ACC112 (cell line): ENCODE results near the gene DDC.
"Not testable (repeated sequence)": the region's sequence is repeated elsewhere in the genome, so short reads cannot be mapped to it uniquely, and the experiment has no call there.

ENCODE experiments used
- H2AFZ ChIP-seq: fragments of 200-600 bp; sonication (generic); one replicate; pipeline ENCODE4 v1.6.0; 2017; ENCODE audit warnings: antibody characterized with exemption, low read length; ENCODE audit not compliant: unreplicated experiment
- H3K27ac ChIP-seq: fragments of 200-600 bp; sonication (generic); 2 replicates; pipeline ENCODE4 v1.5.1; 2014; ENCODE audit warnings: low read depth, mild to moderate bottlenecking, antibody characterized with exemption, low read length, moderate library complexity
- H3K27me3 ChIP-seq: fragments of 200-600 bp; sonication (generic); 2 replicates; pipeline ENCODE4 v1.6.1; 2014; ENCODE audit warnings: mild to moderate bottlenecking, antibody characterized with exemption, low read length, moderate library complexity, mixed read lengths; ENCODE audit not compliant: insufficient read depth
- H3K36me3 ChIP-seq: fragments of 200-600 bp; sonication (generic); 2 replicates; pipeline ENCODE4 v1.6.1; 2016; ENCODE audit warnings: mild to moderate bottlenecking, antibody characterized with exemption, low read length, moderate library complexity, mixed read lengths; ENCODE audit not compliant: insufficient read depth
- H3K4me1 ChIP-seq: fragments of 200-600 bp; sonication (generic); one replicate; pipeline ENCODE4 v1.6.1; 2016; ENCODE audit warnings: low read length, mixed read lengths; ENCODE audit not compliant: insufficient read depth, unreplicated experiment, control insufficient read depth
- H3K4me3 ChIP-seq: fragments of 200-600 bp; sonication (generic); 2 replicates; pipeline ENCODE4 v1.5.1; 2014; ENCODE audit warnings: mild to moderate bottlenecking, low read depth, low read length
- H3K79me2 ChIP-seq: fragments of 200-600 bp; sonication (generic); one replicate; pipeline ENCODE4 v1.6.0; 2016; ENCODE audit warnings: low read length; ENCODE audit not compliant: control insufficient read depth, unreplicated experiment, insufficient read depth

The DDC gene

DNA sequence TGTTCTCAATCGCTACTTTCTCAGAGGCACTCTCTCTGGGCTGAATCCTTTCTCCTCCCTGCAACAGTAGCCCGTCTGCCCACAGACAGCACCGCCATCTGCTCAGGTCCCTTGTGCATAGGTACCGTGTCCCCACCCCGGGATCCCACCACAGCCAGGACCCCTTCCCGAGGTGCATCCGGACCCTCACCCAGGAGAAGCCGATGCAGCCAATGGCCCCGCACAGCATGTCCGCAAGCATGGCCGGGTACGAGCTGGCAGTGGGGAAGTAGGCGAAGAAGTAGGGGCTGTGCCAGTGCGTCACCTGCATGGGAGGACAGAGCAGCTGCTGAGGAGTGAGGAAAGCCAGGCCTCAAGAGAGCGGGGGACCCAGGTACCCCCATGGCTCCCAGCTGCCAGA, 25.5 kb downstream of the DDC start:
- H3K4me3 ChIP-seq: no peak overlapping the region
- H3K4me1 ChIP-seq: peaks cover 15% of the 10 kb centered on the region
- no peak overlapping the region for H3K27ac ChIP-seq
- H3K36me3 ChIP-seq: no peaks in the 10 kb centered on the region
- no peak overlapping the region for H2AFZ ChIP-seq
- no peaks in the 10 kb centered on the region for H3K27me3 ChIP-seq
- H3K79me2 ChIP-seq: no peaks in the 10 kb centered on the region

DNA sequence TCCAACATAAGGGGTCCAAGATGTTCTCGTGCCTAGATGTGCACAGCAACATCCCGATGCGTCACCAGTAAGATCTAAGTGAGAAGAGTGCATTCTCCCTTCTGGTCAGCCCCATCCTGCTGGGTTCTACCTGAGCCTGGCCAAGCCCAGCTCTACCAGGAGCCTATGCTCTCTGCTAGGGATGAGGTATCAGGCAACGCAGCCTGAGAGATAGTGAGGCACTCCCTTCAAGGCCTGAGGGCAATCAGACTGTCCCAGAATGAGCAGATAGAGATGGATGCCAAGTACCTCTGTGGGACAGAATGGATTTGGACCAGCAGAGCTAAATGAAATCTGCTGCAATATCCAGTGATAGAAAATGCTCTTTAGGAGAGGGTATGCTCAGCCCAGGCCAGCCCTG, 26.7 kb downstream of the DDC start:
- no peaks in the 10 kb centered on the region for H3K27me3 ChIP-seq
- no peak overlapping the region for H3K27ac ChIP-seq
- no peak overlapping the region for H2AFZ ChIP-seq
- H3K4me1 ChIP-seq: peaks cover 22% of the 10 kb centered on the region
- H3K36me3 ChIP-seq: no peaks in the 10 kb centered on the region
- no peaks in the 10 kb centered on the region for H3K79me2 ChIP-seq
- no peak overlapping the region for H3K4me3 ChIP-seq

DNA sequence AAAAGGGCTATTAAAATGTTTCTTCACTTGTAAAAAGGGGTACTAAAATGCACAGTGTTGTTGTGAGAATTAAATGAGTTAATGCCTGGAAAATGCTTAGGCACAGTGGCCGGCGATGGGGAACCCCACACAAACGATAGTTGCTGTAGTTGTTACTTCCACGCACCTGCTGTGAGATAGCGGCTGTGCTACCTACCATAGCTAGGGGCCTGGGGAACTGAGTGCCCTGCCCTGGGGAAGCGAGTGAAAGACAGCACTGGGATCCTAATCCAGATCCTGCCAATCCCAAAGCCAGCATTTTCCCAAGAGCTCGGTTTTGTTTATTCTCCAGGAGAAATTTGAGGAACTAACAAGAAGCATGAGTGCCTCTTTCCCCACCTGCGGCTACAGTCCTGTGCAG, 27.8 kb downstream of the DDC start:
- Histone ChIP-seq H3K4me3 (no peak overlapping the region), H3K27ac (no peak overlapping the region), H3K4me1 (peaks cover 24% of the 10 kb centered on the region), H3K27me3 (no peaks in the 10 kb centered on the region), H2AFZ (no peak overlapping the region), H3K36me3 (no peaks in the 10 kb centered on the region), H3K79me2 (no peaks in the 10 kb centered on the region)

DNA sequence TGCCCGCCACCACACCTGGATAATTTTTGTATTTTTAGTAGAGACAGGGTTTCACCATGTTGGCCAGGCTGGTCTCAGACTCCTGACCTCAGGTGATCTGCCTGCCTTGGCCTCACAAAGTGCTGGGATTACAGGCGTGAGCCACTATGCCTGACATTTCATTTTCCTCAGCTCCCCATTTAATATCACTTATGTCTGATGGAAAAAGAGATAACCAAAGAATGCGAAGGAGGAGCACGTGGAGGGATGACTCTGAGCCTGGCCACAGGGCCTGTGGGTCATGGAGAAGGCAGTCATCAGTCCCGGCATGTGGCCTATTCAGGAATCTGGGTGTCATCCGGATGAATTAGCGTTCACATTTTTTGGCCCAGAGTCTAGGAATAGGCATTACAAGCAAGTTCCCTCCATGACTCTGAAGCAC, 29.9 kb downstream of the DDC start:
- not testable (repeated sequence) for H3K27me3 ChIP-seq, H3K79me2 ChIP-seq, H3K4me3 ChIP-seq, H3K36me3 ChIP-seq
- Histone ChIP-seq H3K27ac (peak overlapping the region; percentile 95), H3K4me1 (peaks cover 39% of the 10 kb centered on the region), H2AFZ (peak overlapping the region; percentile 77)

DNA sequence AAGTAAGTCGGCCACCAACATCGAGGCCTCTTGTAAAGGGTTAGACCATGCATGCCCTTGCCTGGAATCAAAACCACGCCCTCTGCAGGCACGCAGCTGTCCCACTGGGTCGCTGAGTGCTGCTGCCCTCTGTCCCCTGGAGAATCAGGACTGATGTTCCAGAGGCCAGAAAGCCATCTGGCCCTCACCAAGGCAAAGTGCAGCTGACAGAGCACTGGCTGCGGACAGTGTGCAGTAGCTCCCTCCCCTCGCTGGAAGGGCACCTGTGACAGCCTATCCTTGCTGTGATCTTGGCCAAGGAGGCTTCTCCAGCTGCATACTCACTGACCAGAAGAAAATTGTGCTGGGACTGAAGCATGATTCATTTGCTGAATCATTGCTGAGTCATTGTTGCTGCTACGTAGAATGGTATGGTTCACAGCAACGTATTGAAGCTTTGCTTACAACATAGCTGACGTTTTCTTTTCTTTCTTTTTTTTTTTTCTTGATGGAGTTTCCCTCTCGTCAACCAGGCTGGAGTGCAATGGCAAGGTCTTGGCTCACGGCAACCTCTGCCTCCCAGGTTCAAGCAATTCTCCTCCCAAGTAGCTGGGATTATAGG, 30.4 kb downstream of the DDC start:
- Histone ChIP-seq H3K4me3 (peak overlapping the region; percentile 13; the same call in 1 of the 2 replicates), H3K4me1 (peaks cover 39% of the 10 kb centered on the region), H3K79me2 (no peaks in the 10 kb centered on the region), H3K27me3 (no peaks in the 10 kb centered on the region), H3K36me3 (no peaks in the 10 kb centered on the region), H2AFZ (peak overlapping the region; percentile 77), H3K27ac (peak overlapping the region; percentile 95)

DNA sequence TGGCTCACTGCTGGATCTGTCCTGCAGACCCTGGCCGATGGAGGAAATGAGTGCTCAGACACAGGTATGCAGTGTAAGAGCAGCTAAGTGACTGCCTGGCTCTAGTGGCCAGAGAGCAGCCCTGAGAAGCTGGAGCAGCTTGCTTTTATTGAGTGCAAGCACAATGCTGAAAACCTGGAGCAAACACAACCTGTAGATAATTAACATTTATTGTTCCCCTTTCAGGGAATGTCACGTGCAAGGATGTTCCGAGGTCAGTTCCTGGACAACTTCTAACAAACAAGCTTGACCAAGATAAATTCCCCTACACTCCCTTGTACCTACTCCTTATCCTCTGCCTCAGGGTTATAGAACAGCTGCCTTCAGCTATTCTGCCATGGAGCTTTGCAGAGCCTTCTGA, 31.3 kb downstream of the DDC start:
- H2AFZ ChIP-seq: no peak overlapping the region
- H3K4me3 ChIP-seq: no peak overlapping the region
- H3K36me3 ChIP-seq: no peaks in the 10 kb centered on the region
- H3K27me3 ChIP-seq: no peaks in the 10 kb centered on the region
- no peaks in the 10 kb centered on the region for H3K79me2 ChIP-seq
- peaks cover 39% of the 10 kb centered on the region for H3K4me1 ChIP-seq
- peak overlapping the region; percentile 95; the same call in 1 of the 2 replicates for H3K27ac ChIP-seq

DNA sequence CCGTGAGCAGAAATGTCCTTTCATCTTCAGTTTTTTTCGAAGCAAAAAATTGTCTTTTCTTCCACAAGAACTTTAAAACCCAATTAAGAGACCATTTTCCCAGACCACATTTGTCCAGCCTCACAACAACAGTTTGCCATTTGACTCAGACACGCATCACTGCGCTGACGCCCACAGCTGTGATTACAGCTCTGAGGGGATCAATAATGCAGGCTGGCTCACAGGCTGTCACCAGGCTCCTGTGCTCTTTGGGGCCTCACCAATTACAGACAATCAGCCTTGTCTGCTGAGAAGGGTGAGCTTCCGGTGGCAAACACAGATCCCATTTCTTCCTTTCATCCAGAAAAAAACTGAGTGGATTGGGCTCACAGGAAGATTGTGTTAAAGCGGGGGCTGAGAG, 33.3 kb downstream of the DDC start:
- H3K79me2 ChIP-seq: no peaks in the 10 kb centered on the region
- peak overlapping the region; percentile 13; the same call in 1 of the 2 replicates for H3K27ac ChIP-seq
- H3K4me3 ChIP-seq: no peak overlapping the region
- H2AFZ ChIP-seq: no peak overlapping the region
- H3K27me3 ChIP-seq: no peaks in the 10 kb centered on the region
- H3K4me1 ChIP-seq: peaks cover 39% of the 10 kb centered on the region
- no peaks in the 10 kb centered on the region for H3K36me3 ChIP-seq

DNA sequence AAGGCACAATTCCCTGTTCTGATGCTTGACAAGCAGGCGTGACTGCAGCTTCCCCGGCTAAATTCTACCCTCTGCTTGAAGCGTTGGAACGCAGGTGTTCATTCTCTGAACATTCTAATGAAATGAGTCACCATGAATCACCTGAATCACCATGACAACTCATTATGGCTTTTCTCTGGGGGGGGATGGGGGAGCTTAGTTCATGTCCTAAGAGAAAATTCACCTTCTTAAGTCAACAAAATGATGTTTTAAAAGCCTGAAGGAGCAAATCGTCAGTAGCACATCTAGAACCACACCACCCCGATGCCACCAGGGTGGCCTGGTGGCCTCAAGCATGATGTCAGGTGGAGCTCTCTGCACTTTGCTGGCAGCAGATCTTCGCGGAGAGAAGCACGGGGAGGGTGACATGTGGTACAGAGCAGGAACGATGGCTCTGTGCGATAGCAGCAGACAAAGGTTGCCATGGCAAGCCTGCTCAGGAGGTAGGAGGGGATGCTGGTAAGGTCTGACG, 33.7 kb downstream of the DDC start:
- H3K4me1 ChIP-seq: peaks cover 39% of the 10 kb centered on the region

DNA sequence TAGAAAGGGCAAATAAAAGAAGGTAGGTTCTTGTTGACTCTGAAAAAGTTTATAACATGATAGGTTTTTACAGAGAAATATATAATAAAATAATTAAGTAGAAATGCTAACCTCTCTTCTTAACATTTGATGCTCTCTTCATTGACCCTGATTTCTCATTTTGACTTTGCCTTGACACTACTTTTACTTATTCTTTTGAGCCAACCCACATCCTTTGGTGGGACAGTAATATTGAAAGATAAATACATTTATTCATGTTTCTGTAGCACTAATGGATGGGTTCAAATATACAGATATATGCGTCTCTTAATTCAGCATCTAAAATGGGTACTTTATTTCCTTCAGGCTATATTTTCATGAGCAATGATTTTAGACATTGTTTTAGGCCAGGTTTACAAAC, 34.4 kb downstream of the DDC start:
- Histone ChIP-seq H3K4me1 (peaks cover 32% of the 10 kb centered on the region), H2AFZ (no peak overlapping the region), H3K4me3 (no peak overlapping the region), H3K27ac (no peak overlapping the region), H3K27me3 (no peaks in the 10 kb centered on the region), H3K36me3 (no peaks in the 10 kb centered on the region), H3K79me2 (no peaks in the 10 kb centered on the region)

More for the DNA sequence above, 33.7 kb downstream of the DDC start:
- no peak overlapping the region for H2AFZ ChIP-seq
- H3K79me2 ChIP-seq: no peaks in the 10 kb centered on the region
- H3K27ac ChIP-seq: no peak overlapping the region; the same call in 1 of the 2 replicates
- no peaks in the 10 kb centered on the region for H3K36me3 ChIP-seq
- H3K4me3 ChIP-seq: no peak overlapping the region
- no peaks in the 10 kb centered on the region for H3K27me3 ChIP-seq

DNA sequence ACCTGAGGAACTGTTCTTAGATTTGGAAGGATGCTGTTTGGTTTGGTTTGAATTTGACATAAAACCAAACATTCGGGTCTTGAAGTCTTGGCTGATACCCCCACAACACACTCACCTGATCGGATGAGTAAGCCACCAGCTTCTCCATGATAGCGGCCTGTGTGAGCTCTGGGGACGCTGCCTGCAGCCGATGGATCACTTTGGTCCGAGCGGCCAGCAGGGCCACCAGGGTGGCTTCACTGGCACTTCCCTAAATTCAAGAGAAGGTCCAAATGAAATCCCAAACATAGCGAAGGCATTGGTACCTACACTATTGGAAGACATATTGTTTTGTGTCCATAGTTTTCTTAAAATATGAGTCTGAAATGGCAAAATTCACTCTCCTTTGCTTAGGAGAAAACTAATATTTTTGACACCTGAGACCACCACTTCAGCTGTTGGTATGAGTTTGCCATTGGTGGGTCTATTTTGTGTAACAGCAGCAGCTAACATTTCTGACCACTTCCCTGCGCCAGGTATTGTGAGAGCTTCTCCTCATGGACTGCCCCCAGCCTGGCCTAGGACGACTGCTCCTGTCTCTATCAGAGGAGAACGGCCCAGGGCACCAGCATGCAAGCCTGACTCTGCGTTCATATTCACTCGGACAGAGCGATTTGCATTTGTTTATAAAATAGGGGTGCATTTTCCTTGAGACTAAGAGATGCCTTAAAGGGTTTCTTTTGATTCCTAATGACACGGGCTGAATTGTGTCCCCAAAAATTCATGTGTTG, 35.9 kb downstream of the DDC start:
- no peak overlapping the region for H2AFZ ChIP-seq
- H3K79me2 ChIP-seq: no peaks in the 10 kb centered on the region
- H3K36me3 ChIP-seq: no peaks in the 10 kb centered on the region
- H3K27ac ChIP-seq: no peak overlapping the region
- H3K4me3 ChIP-seq: no peak overlapping the region
- H3K4me1 ChIP-seq: peaks cover 20% of the 10 kb centered on the region
- no peaks in the 10 kb centered on the region for H3K27me3 ChIP-seq
